Measurements from ENCODE around the gene RANBP2. TPM values are rescaled to one million over a fixed set of nuclear protein-coding genes. Genes with fewer than 3 reads are reported as not detected.

RANBP2 gene
- total and polyA plus RNA-seq, 9 of the 15 experiments (the other 6 are each of a cell fraction or from before 2014, with no cell fraction given), result 11.7 to 97.4 (median 48.1) TPM

GRCh38 chr2:108835040-108835439, 115.8 kb downstream of the RANBP2 start:
- 88% methylated on average over 1 of the region's 1 CpG for WGBS (ENCODE audit: insufficient coverage, low coverage, missing lambda C conversion rate)
- ChIA-PET CTCF (ENCODE audit: low intra/inter-chr PET ratio) (no interaction called here), POLR2A (interaction anchor here (0.9 kb wide), 1 partner anchor 11 kb away, joined by 5 read pairs; no protein-coding TSS in a partner anchor)
- no peaks in the 10 kb centered on the region for H4K20me1 ChIP-seq (replicated peaks; ENCODE audit: control insufficient read depth, insufficient read depth, low read length)
- no peaks in the 10 kb centered on the region for H3K79me2 ChIP-seq (ENCODE audit: control insufficient read depth, insufficient read depth, low read length)
- no peaks in the 10 kb centered on the region for H3K9me1 ChIP-seq (ENCODE audit: control insufficient read depth, insufficient read depth, low read length)
- DNase-seq (ENCODE audit: extremely low read depth in 1 of 4, low spot score in 3 of 4) (no peak), FAIRE-seq (no peak), ATAC-seq (no peak)
- H3K9me3 ChIP-seq (replicated peaks; ENCODE audit: control insufficient read depth, insufficient read depth, low read depth, low read length), result peaks cover 2% of the 10 kb centered on the region; the same call in 1 of the 2 replicates
- no peak overlapping the region for H3K4me3 ChIP-seq
- no peak overlapping the region for H3K9ac ChIP-seq (ENCODE audit: insufficient read depth in 1 of 2, low read depth in 2 of 2, low read length in 2 of 2)
- no peak overlapping the region for H2AFZ ChIP-seq (ENCODE audit: low read depth, low read length)
- H3K36me3 ChIP-seq (ENCODE audit: control insufficient read depth, insufficient read depth, low read length), result peaks cover 12% of the 10 kb centered on the region; the same call in 1 of the 3 replicates
- H3K27me3 ChIP-seq (ENCODE audit: control insufficient read depth in 2 of 2, insufficient read depth in 2 of 2, low read length in 2 of 2), result no peaks in the 10 kb centered on the region
- in situ Hi-C loops (cut with MboI), result no loop called here
- H3K4me2 ChIP-seq (ENCODE audit: insufficient read depth, low read length), result no peak overlapping the region
- no peaks in the 10 kb centered on the region; a peak in 1 of 5 replicates for H3K4me1 ChIP-seq (replicated peaks in 1 of 2; ENCODE audit: control insufficient read depth in 2 of 2, insufficient read depth in 2 of 2, low read length in 2 of 2)
- intact Hi-C loops (cut with micrococcal nuclease), result no loop called here
- BruUV-seq (replicated peaks), result no TSS peak
- H3K27ac ChIP-seq (ENCODE audit: extremely low read depth, low read depth, low read length), result no peak overlapping the region
- TF ChIP-seq, protein P1, sequence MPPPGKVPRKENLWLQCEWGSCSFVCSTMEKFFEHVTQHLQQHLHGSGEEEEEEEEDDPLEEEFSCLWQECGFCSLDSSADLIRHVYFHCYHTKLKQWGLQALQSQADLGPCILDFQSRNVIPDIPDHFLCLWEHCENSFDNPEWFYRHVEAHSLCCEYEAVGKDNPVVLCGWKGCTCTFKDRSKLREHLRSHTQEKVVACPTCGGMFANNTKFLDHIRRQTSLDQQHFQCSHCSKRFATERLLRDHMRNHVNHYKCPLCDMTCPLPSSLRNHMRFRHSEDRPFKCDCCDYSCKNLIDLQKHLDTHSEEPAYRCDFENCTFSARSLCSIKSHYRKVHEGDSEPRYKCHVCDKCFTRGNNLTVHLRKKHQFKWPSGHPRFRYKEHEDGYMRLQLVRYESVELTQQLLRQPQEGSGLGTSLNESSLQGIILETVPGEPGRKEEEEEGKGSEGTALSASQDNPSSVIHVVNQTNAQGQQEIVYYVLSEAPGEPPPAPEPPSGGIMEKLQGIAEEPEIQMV (tag; conservative IDR thresholded peaks at IDR 0.05; ENCODE audit: low read depth), result no peak
- TF ChIP-seq, protein P2, sequence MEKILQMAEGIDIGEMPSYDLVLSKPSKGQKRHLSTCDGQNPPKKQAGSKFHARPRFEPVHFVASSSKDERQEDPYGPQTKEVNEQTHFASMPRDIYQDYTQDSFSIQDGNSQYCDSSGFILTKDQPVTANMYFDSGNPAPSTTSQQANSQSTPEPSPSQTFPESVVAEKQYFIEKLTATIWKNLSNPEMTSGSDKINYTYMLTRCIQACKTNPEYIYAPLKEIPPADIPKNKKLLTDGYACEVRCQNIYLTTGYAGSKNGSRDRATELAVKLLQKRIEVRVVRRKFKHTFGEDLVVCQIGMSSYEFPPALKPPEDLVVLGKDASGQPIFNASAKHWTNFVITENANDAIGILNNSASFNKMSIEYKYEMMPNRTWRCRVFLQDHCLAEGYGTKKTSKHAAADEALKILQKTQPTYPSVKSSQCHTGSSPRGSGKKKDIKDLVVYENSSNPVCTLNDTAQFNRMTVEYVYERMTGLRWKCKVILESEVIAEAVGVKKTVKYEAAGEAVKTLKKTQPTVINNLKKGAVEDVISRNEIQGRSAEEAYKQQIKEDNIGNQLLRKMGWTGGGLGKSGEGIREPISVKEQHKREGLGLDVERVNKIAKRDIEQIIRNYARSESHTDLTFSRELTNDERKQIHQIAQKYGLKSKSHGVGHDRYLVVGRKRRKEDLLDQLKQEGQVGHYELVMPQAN (IDR thresholded peaks at IDR 0.05; ENCODE audit: borderline replicate concordance), result no peak
- TF ChIP-seq MYC (IDR thresholded peaks at IDR 0.05; ENCODE audit: low read depth, low read length), result no peak
- TF ChIP-seq MYC (CRISPR knock-in tag; IDR thresholded peaks at IDR 0.05; ENCODE audit: borderline replicate concordance, low read depth), result no peak
- TF ChIP-seq ETV5 (CRISPR knock-in tag; IDR thresholded peaks at IDR 0.05; ENCODE audit: low read depth), result no peak
- TF ChIP-seq, protein P3, sequence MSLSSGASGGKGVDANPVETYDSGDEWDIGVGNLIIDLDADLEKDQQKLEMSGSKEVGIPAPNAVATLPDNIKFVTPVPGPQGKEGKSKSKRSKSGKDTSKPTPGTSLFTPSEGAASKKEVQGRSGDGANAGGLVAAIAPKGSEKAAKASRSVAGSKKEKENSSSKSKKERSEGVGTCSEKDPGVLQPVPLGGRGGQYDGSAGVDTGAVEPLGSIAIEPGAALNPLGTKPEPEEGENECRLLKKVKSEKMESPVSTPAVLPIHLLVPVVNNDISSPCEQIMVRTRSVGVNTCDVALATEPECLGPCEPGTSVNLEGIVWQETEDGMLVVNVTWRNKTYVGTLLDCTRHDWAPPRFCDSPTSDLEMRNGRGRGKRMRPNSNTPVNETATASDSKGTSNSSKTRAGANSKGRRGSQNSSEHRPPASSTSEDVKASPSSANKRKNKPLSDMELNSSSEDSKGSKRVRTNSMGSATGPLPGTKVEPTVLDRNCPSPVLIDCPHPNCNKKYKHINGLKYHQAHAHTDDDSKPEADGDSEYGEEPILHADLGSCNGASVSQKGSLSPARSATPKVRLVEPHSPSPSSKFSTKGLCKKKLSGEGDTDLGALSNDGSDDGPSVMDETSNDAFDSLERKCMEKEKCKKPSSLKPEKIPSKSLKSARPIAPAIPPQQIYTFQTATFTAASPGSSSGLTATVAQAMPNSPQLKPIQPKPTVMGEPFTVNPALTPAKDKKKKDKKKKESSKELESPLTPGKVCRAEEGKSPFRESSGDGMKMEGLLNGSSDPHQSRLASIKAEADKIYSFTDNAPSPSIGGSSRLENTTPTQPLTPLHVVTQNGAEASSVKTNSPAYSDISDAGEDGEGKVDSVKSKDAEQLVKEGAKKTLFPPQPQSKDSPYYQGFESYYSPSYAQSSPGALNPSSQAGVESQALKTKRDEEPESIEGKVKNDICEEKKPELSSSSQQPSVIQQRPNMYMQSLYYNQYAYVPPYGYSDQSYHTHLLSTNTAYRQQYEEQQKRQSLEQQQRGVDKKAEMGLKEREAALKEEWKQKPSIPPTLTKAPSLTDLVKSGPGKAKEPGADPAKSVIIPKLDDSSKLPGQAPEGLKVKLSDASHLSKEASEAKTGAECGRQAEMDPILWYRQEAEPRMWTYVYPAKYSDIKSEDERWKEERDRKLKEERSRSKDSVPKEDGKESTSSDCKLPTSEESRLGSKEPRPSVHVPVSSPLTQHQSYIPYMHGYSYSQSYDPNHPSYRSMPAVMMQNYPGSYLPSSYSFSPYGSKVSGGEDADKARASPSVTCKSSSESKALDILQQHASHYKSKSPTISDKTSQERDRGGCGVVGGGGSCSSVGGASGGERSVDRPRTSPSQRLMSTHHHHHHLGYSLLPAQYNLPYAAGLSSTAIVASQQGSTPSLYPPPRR (CRISPR knock-in tag; IDR thresholded peaks at IDR 0.05; ENCODE audit: borderline replicate concordance), result no peak
- TF ChIP-seq ZNF184 (CRISPR knock-in tag; IDR thresholded peaks at IDR 0.05), result no peak
- no peak for TF ChIP-seq KLF13 (tag; IDR thresholded peaks at IDR 0.05; ENCODE audit: borderline replicate concordance, low read depth)
- TF ChIP-seq FOXM1 (IDR thresholded peaks at IDR 0.05; ENCODE audit: low read depth), result no peak
- no peak for TF ChIP-seq FOXM1 (CRISPR knock-in tag; IDR thresholded peaks at IDR 0.05; ENCODE audit: low read depth)
- TF ChIP-seq ZNF699 (CRISPR knock-in tag; IDR thresholded peaks at IDR 0.05; ENCODE audit: insufficient replicate concordance), result no peak
- no peak for TF ChIP-seq RBM22 (IDR thresholded peaks at IDR 0.05; ENCODE audit: low read depth, low read length, poor library complexity, severe bottlenecking)
- TF ChIP-seq THAP7 (CRISPR knock-in tag; IDR thresholded peaks at IDR 0.05), result no peak
